MM.1S (cell line): ENCODE measurements around the gene MYL6B.

Experiments used
- EZH2 ChIP-seq: fragments of 300-600 bp; sonication (generic); optimal IDR thresholded peaks from 2 replicates; pipeline ENCODE3; 2017; ENCODE audit warnings: low read depth, mild to moderate bottlenecking, antibody characterized with exemption, low read length, mixed read lengths
- EZH2phosphoT487 ChIP-seq: fragments of 300-600 bp; sonication (generic); IDR thresholded peaks from 2 replicates; pipeline ENCODE4 v1.6.1; 2018; ENCODE audit warnings: antibody characterized with exemption, low read length
- TF ChIP-seq, protein P1 (sequence below): fragments of 300-600 bp; sonication (generic); IDR thresholded peaks from 2 replicates; pipeline ENCODE4 v1.5.1; 2016; ENCODE audit warnings: antibody characterized with exemption, low read length, mixed read lengths

DNA sequence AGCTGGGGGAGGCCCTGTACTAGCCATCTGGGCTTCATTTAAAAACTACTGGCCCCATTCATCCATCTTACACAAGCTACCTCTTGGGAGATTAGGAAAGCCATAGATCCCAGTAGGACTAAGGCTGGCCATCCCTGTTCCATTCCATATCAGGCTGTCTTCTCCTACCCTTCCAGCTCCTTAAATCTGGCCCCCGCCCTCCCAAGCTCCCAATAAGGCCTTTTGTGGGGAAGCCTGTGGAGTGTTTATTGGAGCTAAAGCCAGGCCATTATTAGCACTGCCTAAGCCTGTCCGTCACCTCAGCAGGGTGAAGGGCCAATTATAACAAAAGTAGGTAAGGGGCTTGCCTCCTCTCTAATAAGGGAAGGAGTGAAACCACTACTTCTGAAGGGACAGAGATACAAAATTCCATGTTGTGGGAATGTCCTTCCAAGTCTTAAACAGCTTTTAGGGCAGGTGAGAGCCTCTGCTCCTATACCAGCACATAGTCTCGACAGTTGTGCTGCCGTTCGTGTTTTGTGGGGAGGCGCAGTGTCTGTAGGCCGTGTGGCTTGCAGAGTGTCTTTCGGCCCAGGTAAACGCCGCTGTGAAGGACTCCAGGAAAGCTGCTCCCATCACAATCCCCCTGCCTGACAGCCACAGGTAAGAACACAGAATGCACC, 9.4 kb downstream of the MYL6B start:
- TF ChIP-seq, protein P1, sequence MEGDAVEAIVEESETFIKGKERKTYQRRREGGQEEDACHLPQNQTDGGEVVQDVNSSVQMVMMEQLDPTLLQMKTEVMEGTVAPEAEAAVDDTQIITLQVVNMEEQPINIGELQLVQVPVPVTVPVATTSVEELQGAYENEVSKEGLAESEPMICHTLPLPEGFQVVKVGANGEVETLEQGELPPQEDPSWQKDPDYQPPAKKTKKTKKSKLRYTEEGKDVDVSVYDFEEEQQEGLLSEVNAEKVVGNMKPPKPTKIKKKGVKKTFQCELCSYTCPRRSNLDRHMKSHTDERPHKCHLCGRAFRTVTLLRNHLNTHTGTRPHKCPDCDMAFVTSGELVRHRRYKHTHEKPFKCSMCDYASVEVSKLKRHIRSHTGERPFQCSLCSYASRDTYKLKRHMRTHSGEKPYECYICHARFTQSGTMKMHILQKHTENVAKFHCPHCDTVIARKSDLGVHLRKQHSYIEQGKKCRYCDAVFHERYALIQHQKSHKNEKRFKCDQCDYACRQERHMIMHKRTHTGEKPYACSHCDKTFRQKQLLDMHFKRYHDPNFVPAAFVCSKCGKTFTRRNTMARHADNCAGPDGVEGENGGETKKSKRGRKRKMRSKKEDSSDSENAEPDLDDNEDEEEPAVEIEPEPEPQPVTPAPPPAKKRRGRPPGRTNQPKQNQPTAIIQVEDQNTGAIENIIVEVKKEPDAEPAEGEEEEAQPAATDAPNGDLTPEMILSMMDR: no peak
- TF ChIP-seq EZH2phosphoT487 (no peak), EZH2 (no peak)
